Measurements from ENCODE around the gene RICTOR. TPM values are rescaled to one million over a fixed set of nuclear protein-coding genes. Genes with fewer than 3 reads are reported as not detected.

The RICTOR gene
- total and polyA plus RNA-seq, 2 donors from 2014 or later = 3.4 to 43.8 TPM

- H3K4me1 ChIP-seq (ENCODE audit: control insufficient read depth in 2 of 3, insufficient read depth in 2 of 3, low read depth in 1 of 3, low read length in 3 of 3) = no peaks in the 10 kb centered on the region
- H3K4me3 ChIP-seq (ENCODE audit: low read length in 3 of 3) = no peak overlapping the region
- DNase-seq = no peak
- H3K27ac ChIP-seq (ENCODE audit: low read depth in 2 of 2, low read length in 2 of 2) = no peak overlapping the region
- FAIRE-seq = no peak
- H3K36me3 ChIP-seq (ENCODE audit: control insufficient read depth in 2 of 3, insufficient read depth in 3 of 3, low read length in 3 of 3) = no peaks in the 10 kb centered on the region
- no peak for TF ChIP-seq CTCF (IDR thresholded peaks at IDR 0.05; ENCODE audit: borderline replicate concordance, extremely low read depth, insufficient read depth)
- H3K9me3 ChIP-seq (ENCODE audit: control insufficient read depth in 2 of 3, insufficient read depth in 1 of 3, low read length in 3 of 3) = no peaks in the 10 kb centered on the region
- intact Hi-C loops (cut with DNase I) = no loop called here
- no peak overlapping the region for H3K9ac ChIP-seq (ENCODE audit: low read length in 3 of 3)
- no peaks in the 10 kb centered on the region for H3K27me3 ChIP-seq (ENCODE audit: control insufficient read depth, insufficient read depth, low read length)
Measured at GRCh38 chr5:39121315-39121714, 47.1 kb upstream of the RICTOR start.

DNA sequence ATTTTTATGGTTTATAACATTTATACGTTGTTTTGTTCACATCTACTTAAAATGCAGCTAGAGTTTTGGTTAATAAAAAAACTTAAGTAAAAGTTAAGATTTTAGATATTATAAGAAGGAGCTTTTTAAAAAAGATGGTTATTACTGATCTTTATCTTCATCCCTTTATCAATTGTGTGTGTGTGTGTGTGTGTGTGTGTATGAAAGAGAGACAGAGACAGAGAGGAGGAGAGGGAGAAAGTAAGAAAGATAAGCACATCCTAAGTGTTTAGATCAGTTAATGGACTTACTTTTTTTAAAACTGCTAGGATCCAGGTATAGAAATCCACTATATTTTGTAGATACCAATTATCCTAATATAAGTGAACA is 45.8 kb upstream of the RICTOR start:
- no peak for TF ChIP-seq CTCF (IDR thresholded peaks at IDR 0.05; ENCODE audit: borderline replicate concordance, extremely low read depth, insufficient read depth)
- FAIRE-seq = no peak

DNA sequence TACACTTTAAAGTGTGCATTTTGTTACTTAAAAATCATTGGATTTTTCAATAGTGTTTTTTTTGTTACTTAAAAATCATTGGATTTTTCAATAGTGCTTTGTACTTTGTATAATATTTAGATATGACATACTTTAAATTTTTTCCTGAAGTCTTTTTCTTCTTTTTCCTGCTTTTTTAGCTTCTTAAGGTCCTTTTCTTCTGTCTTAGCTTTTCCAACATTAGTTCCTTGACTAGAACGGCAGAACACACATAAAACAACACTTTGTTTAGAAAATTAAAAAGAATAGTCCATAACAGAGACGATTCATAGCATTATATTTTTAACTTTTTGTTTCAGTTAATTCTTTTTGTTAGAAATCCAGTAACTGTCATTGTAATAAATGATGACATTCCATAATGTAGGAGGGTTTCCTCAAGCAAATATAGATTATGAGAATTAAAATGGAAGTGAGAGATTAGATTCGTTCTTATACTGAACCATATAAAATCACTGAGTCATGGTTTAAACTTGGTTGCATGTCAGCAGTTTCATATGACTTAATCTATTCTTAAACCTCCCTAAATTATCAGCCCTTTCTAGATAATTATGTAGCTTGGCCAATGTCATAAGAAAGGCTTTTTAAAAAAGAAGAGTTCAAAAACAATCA is 45.3 kb upstream of the RICTOR start:
- Histone ChIP-seq H3K4me1 (ENCODE audit: control insufficient read depth in 2 of 3, insufficient read depth in 2 of 3, low read depth in 1 of 3, low read length in 3 of 3) (no peaks in the 10 kb centered on the region), H3K27me3 (ENCODE audit: control insufficient read depth, insufficient read depth, low read length) (no peaks in the 10 kb centered on the region), H3K9ac (ENCODE audit: low read length in 3 of 3) (no peak overlapping the region), H3K36me3 (ENCODE audit: control insufficient read depth in 2 of 3, insufficient read depth in 3 of 3, low read length in 3 of 3) (no peaks in the 10 kb centered on the region), H3K4me3 (ENCODE audit: low read length in 3 of 3) (peak overlapping the region in 2 of 3 donors; percentile 18 to 21), H3K9me3 (ENCODE audit: control insufficient read depth in 2 of 3, insufficient read depth in 1 of 3, low read length in 3 of 3) (no peaks in the 10 kb centered on the region), H3K27ac (ENCODE audit: low read depth in 2 of 2, low read length in 2 of 2) (no peak overlapping the region)
- no peak for TF ChIP-seq CTCF (IDR thresholded peaks at IDR 0.05; ENCODE audit: borderline replicate concordance, extremely low read depth, insufficient read depth)
- intact Hi-C loops (cut with DNase I) = no loop called here
- DNase-seq (no peak), FAIRE-seq (peak; percentile 21)

More for the DNA sequence above, 45.8 kb upstream of the RICTOR start:
- H3K9me3 ChIP-seq (ENCODE audit: control insufficient read depth in 2 of 3, insufficient read depth in 1 of 3, low read length in 3 of 3) = no peaks in the 10 kb centered on the region
- no peaks in the 10 kb centered on the region for H3K27me3 ChIP-seq (ENCODE audit: control insufficient read depth, insufficient read depth, low read length)
- H3K9ac ChIP-seq (ENCODE audit: low read length in 3 of 3) = no peak overlapping the region
- H3K36me3 ChIP-seq (ENCODE audit: control insufficient read depth in 2 of 3, insufficient read depth in 3 of 3, low read length in 3 of 3) = no peaks in the 10 kb centered on the region
- DNase-seq = no peak
- peak overlapping the region in 2 of 3 donors; percentile 18 to 21 for H3K4me3 ChIP-seq (ENCODE audit: low read length in 3 of 3)
- no peaks in the 10 kb centered on the region for H3K4me1 ChIP-seq (ENCODE audit: control insufficient read depth in 2 of 3, insufficient read depth in 2 of 3, low read depth in 1 of 3, low read length in 3 of 3)
- no peak overlapping the region for H3K27ac ChIP-seq (ENCODE audit: low read depth in 2 of 2, low read length in 2 of 2)
- intact Hi-C loops (cut with DNase I) = no loop called here

DNA sequence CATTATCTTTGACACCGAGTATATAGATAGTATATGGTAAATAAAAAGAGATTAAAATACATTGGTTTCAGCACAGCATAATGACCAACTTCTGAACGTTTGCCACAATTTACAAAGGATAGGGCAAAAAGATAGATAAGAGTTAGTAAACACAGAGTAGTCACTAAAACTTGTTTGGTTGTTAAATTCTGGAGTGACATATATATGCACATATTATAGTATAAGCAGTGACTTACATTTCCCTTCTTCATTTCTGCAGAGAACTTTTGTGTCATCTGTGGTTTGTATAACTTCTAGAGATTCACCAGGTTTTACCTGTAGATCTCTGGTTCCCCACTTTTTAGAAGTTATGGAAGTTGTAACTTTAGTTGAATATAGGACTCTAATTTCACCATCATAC is 44.4 kb upstream of the RICTOR start:
- Histone ChIP-seq H3K9ac (ENCODE audit: low read length in 3 of 3) (no peak overlapping the region), H3K4me3 (ENCODE audit: low read length in 3 of 3) (no peak overlapping the region), H3K9me3 (ENCODE audit: control insufficient read depth in 2 of 3, insufficient read depth in 1 of 3, low read length in 3 of 3) (no peaks in the 10 kb centered on the region), H3K27ac (ENCODE audit: low read depth in 2 of 2, low read length in 2 of 2) (no peak overlapping the region), H3K4me1 (ENCODE audit: control insufficient read depth in 2 of 3, insufficient read depth in 2 of 3, low read depth in 1 of 3, low read length in 3 of 3) (no peaks in the 10 kb centered on the region), H3K36me3 (ENCODE audit: control insufficient read depth in 2 of 3, insufficient read depth in 3 of 3, low read length in 3 of 3) (no peaks in the 10 kb centered on the region), H3K27me3 (ENCODE audit: control insufficient read depth, insufficient read depth, low read length) (no peaks in the 10 kb centered on the region)
- no peak for FAIRE-seq
- TF ChIP-seq CTCF (IDR thresholded peaks at IDR 0.05; ENCODE audit: borderline replicate concordance, extremely low read depth, insufficient read depth) = no peak
- intact Hi-C loops (cut with DNase I) = no loop called here
- DNase-seq = no peak
